Uterus (tissue), 4 donors: Measurements from ENCODE around the gene B4GAT1. TPM values are rescaled to one million over a fixed set of nuclear protein-coding genes. Genes with fewer than 3 reads are reported as not detected.

Source experiments
- DNase-seq, 2 donors: peaks; one replicate each; pipeline ENCODE4 v3.0.0-alpha.2; 2019 to 2020
- H3K27ac ChIP-seq, 2 donors: fragments of 200-600 bp; sonication (generic); 1 replicate in 1 of 2; 2 replicates in 1 of 2; pipeline ENCODE4 v1.5.1; 2016 to 2018
- H3K27me3 ChIP-seq, 2 donors: fragments of 200-600 bp; sonication (generic); one replicate each; pipeline ENCODE4 v1.5.1; 2018 to 2019; ENCODE audit warnings: control low read depth in 1 of 2
- H3K36me3 ChIP-seq, 2 donors: fragments of 200-600 bp; sonication (generic); one replicate each; pipeline ENCODE4 v1.5.1; 2019; ENCODE audit warnings: control low read depth in 1 of 2
- H3K4me1 ChIP-seq, 2 donors: fragments of 200-600 bp; sonication (generic); one replicate each; pipeline ENCODE4 v1.5.1; 2018 to 2019; ENCODE audit warnings: control low read depth in 1 of 2
- H3K4me3 ChIP-seq, 2 donors: fragments of 200-600 bp; sonication (generic); 1 replicate in 1 of 2; 2 replicates in 1 of 2; pipeline ENCODE4 v1.5.1; 2018 to 2019; ENCODE audit warnings: mild to moderate bottlenecking in 1 of 2
- H3K9me3 ChIP-seq, 2 donors: fragments of 200-600 bp; sonication (generic); one replicate each; pipeline ENCODE4 v1.5.1; 2019; ENCODE audit warnings: control low read depth in 1 of 2
- POLR2A ChIP-seq, 2 donors: fragments of 450-650 bp; IDR thresholded peaks; one replicate each; pipeline ENCODE4 v1.6.1; 2016; ENCODE audit warnings: antibody characterized with exemption in 2 of 2, mild to moderate bottlenecking in 1 of 2, moderate library complexity in 1 of 2
- intact Hi-C: fragments of 100-400 bp; cut with DNase I; formaldehyde crosslinking; loops from one replicate; pipeline ENCODE4 v1.15.1; 2023; ENCODE audit warnings: low total_unique reads
- small RNA-seq: library from RNA; depleted of rRNA; stranded (forward); fragments of <200 nt; gene quantifications from one replicate; pipeline ENCODE3, GENCODE V24; 2016
- total RNA-seq, 4 donors: library from RNA; depleted of rRNA in 3 of 4; stranded (reverse); fragments of >200 nt in 3 of 4; gene quantifications; one replicate each; pipeline versions ENCODE4 v1.1.0 to v1.2.4, GENCODE V29; 2014 to 2023
- TF ChIP-seq, protein P1 (sequence below), 4 experiments: fragments of 200-600 bp in 2 of 4; fragments of 450-650 bp in 2 of 4; sonication (generic) in 2 of 4; IDR thresholded peaks; one replicate each; pipeline ENCODE4 v1.5.1; 2016 to 2019; ENCODE audit warnings: antibody characterized with exemption in 4 of 4, mild to moderate bottlenecking in 2 of 4, moderate library complexity in 1 of 4
- donor health status: DM: yes; HTN: yes; CAD: no.

The B4GAT1 gene
- total RNA-seq, 4 donors from 2014 or later, result 13.2 to 44.8 (median 26.2) TPM

DNA sequence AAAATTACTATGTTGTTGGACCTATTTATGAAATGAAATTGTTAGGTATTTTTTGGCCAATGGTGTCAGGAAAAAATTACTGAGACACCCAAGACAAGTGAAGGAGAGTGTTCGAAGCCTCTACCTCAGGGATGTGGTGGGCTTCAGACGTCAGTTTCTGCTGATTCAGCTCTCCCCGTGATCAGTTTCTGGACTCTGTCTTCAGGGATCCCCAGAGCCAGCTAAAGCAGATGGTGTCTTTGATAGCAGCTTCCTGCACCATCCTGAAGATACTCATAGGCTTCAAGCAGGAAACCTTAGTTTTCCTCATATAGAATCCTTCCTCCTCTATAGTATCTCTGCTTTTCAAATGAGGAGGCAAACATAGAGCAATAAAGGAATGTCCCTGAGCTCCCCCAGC lies 38.0 kb downstream of the B4GAT1 start:
- no peak overlapping the region for H3K4me3 ChIP-seq
- H3K9me3 ChIP-seq, result no peaks in the 10 kb centered on the region
- no peak overlapping the region for H3K27ac ChIP-seq
- intact Hi-C loops, result no loop called here
- H3K36me3 ChIP-seq, result no peaks in the 10 kb centered on the region
- no peak for DNase-seq
- no peak for TF ChIP-seq POLR2A (IDR thresholded peaks at IDR 0.05)
- TF ChIP-seq, protein P1, sequence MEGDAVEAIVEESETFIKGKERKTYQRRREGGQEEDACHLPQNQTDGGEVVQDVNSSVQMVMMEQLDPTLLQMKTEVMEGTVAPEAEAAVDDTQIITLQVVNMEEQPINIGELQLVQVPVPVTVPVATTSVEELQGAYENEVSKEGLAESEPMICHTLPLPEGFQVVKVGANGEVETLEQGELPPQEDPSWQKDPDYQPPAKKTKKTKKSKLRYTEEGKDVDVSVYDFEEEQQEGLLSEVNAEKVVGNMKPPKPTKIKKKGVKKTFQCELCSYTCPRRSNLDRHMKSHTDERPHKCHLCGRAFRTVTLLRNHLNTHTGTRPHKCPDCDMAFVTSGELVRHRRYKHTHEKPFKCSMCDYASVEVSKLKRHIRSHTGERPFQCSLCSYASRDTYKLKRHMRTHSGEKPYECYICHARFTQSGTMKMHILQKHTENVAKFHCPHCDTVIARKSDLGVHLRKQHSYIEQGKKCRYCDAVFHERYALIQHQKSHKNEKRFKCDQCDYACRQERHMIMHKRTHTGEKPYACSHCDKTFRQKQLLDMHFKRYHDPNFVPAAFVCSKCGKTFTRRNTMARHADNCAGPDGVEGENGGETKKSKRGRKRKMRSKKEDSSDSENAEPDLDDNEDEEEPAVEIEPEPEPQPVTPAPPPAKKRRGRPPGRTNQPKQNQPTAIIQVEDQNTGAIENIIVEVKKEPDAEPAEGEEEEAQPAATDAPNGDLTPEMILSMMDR (IDR thresholded peaks at IDR 0.05), result no peak
- H3K27me3 ChIP-seq, result no peaks in the 10 kb centered on the region
- peaks cover 0 to 8% of the 10 kb centered on the region in 2 donors for H3K4me1 ChIP-seq

DNA sequence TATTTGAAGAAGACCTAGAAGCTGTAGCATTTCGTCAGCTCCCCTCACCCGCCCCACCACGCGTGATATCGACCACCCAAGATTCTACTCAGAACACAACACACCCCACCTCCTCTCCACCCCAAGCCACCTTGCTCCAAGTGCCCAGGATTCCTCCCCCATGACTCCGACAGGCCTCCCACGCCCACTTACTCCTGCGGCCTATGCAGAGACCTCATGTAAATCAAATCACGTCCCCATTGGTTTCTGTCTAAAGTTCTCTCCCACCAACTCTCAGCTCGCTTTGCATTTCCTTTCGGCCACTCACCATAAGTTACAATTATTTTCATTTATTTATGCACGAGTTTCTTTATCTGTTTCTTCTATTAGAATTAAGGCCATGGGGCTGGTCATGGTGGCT lies 44.8 kb downstream of the B4GAT1 start:
- Histone ChIP-seq H3K27me3 (no peaks in the 10 kb centered on the region), H3K27ac (no peak overlapping the region), H3K36me3 (no peaks in the 10 kb centered on the region), H3K4me1 (no peaks in the 10 kb centered on the region), H3K4me3 (no peak overlapping the region), H3K9me3 (no peaks in the 10 kb centered on the region)
- DNase-seq, result no peak
- intact Hi-C loops, result no loop called here
- TF ChIP-seq, protein P1 (IDR thresholded peaks at IDR 0.05), result no peak
- no peak for TF ChIP-seq POLR2A (IDR thresholded peaks at IDR 0.05)

DNA sequence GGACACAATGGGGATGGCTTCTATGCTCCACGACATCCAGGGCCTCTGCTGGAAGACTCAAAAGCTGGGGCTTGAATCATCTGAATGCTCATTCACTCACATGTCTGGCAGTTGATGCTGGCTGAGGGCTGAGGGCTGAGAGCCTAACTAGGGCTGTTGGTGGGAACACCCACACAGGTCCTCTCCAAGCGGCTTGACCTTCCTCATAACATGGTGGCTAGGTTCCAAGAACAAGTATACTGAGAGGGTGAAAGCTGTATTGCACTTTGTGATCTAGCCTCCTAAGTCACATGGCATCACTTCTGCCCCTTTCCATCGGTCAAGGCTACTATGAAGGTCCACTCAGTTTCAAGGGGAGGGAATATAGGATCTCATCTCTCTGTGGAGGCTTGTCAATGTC lies 48.2 kb downstream of the B4GAT1 start:
- no peaks in the 10 kb centered on the region for H3K27me3 ChIP-seq
- H3K4me3 ChIP-seq, result no peak overlapping the region
- H3K9me3 ChIP-seq, result no peaks in the 10 kb centered on the region
- intact Hi-C loops, result no loop called here
- DNase-seq, result no peak
- TF ChIP-seq, protein P1 (IDR thresholded peaks at IDR 0.05), result no peak
- TF ChIP-seq POLR2A (IDR thresholded peaks at IDR 0.05), result no peak
- no peaks in the 10 kb centered on the region for H3K4me1 ChIP-seq
- H3K27ac ChIP-seq, result no peak overlapping the region
- no peaks in the 10 kb centered on the region for H3K36me3 ChIP-seq

DNA sequence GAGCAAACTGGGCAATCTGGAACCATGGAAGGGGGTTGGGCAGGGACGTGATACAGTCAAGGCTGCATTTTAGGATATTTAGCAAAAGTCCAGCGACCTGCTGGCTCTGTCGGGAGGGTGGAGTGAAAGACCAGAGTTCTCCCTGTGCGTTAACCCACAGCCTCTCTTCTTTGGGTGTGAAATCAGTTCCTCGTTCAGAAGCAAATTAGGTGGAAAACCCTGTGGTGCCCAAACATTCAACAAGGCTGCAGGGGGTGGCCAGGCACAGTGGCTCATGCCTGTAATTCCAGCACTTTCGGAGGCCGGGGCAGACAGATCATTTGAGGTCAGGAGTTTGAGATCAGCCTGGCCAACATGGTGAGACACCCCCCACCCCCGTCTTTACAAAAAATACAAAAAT lies 49.8 kb downstream of the B4GAT1 start:
- TF ChIP-seq, protein P1 (IDR thresholded peaks at IDR 0.05), result no peak
- no peak for TF ChIP-seq POLR2A (IDR thresholded peaks at IDR 0.05)
- DNase-seq, result no peak
- Histone ChIP-seq H3K27me3 (peaks cover 0 to 13% of the 10 kb centered on the region in 2 donors), H3K4me1 (no peaks in the 10 kb centered on the region), H3K36me3 (no peaks in the 10 kb centered on the region), H3K4me3 (no peak overlapping the region), H3K9me3 (no peaks in the 10 kb centered on the region), H3K27ac (no peak overlapping the region)
- intact Hi-C loops, result no loop called here

Small RNA genes within 50 kb of the gene (small RNA-seq; reads per million reads assigned to genes)
- gene RF00017 (not detected), gene RNU1-84P (not detected)

Other genes starting within 250 kb of the B4GAT1 start
- 10 to 100 TPM in 3 of 4 donors, 1 to 10 TPM in 1; 3.3 to 45.3 (median 17.2) TPM for gene KLC2, start 89.9 kb downstream of the B4GAT1 start, total RNA-seq
- 100 to 1,000 TPM in 2 of 4 donors, 10 to 100 TPM in 2; 40.6 to 146 (median 94.6) TPM for gene RAB1B, start 79.0 kb downstream of the B4GAT1 start, total RNA-seq
- gene CNIH2, start 69.5 kb downstream of the B4GAT1 start, total RNA-seq, result 1 to 10 TPM in 2 of 4 donors, not detected in 2; 1.2 to 1.5 TPM
- gene YIF1A, start 58.5 kb downstream of the B4GAT1 start, total RNA-seq, result 100 to 1,000 TPM in 1 of 4 donors, 10 to 100 TPM in 3; 38.9 to 101 (median 79.1) TPM
- under 1 TPM in 1 of 4 donors, not detected in 3; 0.27 TPM for gene TMEM151A, start 55.7 kb downstream of the B4GAT1 start, total RNA-seq
- gene CD248, start 30.6 kb downstream of the B4GAT1 start, total RNA-seq, result 10 to 100 TPM; 14.1 to 91.2 (median 46.2) TPM
- gene RIN1, start 11.2 kb downstream of the B4GAT1 start, total RNA-seq, result 10 to 100 TPM in 2 of 4 donors, 1 to 10 TPM in 2; 1.8 to 26.6 (median 8.6) TPM
- 10 to 100 TPM; 15.0 to 77.4 (median 21.9) TPM for gene BRMS1, start 2.5 kb downstream of the B4GAT1 start, total RNA-seq
- gene SLC29A2, start 24.1 kb upstream of the B4GAT1 start, total RNA-seq, result 1 to 10 TPM in 2 of 4 donors, under 1 TPM in 1, not detected in 1; 0.26 to 3.5 (median 1.5) TPM
- gene NPAS4, start 73.4 kb upstream of the B4GAT1 start, total RNA-seq, result 10 to 100 TPM in 1 of 4 donors, 1 to 10 TPM in 1, under 1 TPM in 1, not detected in 1; 0.97 to 12.6 (median 1.5) TPM
- gene MRPL11, start 91.2 kb upstream of the B4GAT1 start, total RNA-seq, result 10 to 100 TPM; 28.7 to 57.9 (median 33.4) TPM
- gene PELI3, start 119.3 kb upstream of the B4GAT1 start, total RNA-seq, result 10 to 100 TPM; 13.8 to 35.0 (median 24.0) TPM
- 10 to 100 TPM in 2 of 4 donors, 1 to 10 TPM in 2; 2.1 to 14.1 (median 8.7) TPM for gene DPP3, start 132.8 kb upstream of the B4GAT1 start, total RNA-seq
- 10 to 100 TPM; 32.1 to 84.4 (median 56.8) TPM for gene BBS1, start 163.0 kb upstream of the B4GAT1 start, total RNA-seq
- gene ZDHHC24, start 198.4 kb upstream of the B4GAT1 start, total RNA-seq, result 10 to 100 TPM in 2 of 4 donors, 1 to 10 TPM in 1, under 1 TPM in 1; 0.29 to 11.9 (median 8.9) TPM
- under 1 TPM in 1 of 4 donors, not detected in 3; 0.46 TPM for gene ACTN3, start 199.3 kb upstream of the B4GAT1 start, total RNA-seq
- 10 to 100 TPM; 61.2 to 89.1 (median 83.6) TPM for gene CTSF, start 221.0 kb upstream of the B4GAT1 start, total RNA-seq
- under 1 TPM in 1 of 4 donors, not detected in 3; 0.52 TPM for gene CCDC87, start 245.4 kb upstream of the B4GAT1 start, total RNA-seq
- 10 to 100 TPM; 13.5 to 52.0 (median 42.9) TPM for gene CCS, start 245.6 kb upstream of the B4GAT1 start, total RNA-seq